SK-N-SH treated with all-trans-retinoic acid at 6 μM for 48 hours (cell line): Measurements from ENCODE around the gene UTP4.

ENCODE experiments used
- ATAC-seq: fragments of 200-7000 bp; cut with Tn5 transposase; 3 replicates; pipeline ENCODE4 v1.9.1; 2020; ENCODE audit warnings: mild to moderate bottlenecking, moderate library complexity
- ARNTL ChIP-seq: fragments of 450-650 bp; formaldehyde crosslinking; IDR thresholded peaks from 2 replicates; pipeline ENCODE4 v1.5.0; 2020; ENCODE audit warnings: low read depth, mild to moderate bottlenecking, moderate library complexity, borderline replicate concordance
- BACH2 ChIP-seq: fragments of 250-450 bp; sonication (Bioruptor Pico); IDR thresholded peaks from 2 replicates; pipeline ENCODE4 v1.9.0; 2021; ENCODE audit warnings: mild to moderate bottlenecking, borderline replicate concordance
- CSDC2 ChIP-seq: fragments of 250-450 bp; sonication (Bioruptor Pico); IDR thresholded peaks from 2 replicates; pipeline ENCODE4 v1.5.0; 2020; ENCODE audit warnings: mild to moderate bottlenecking, moderate library complexity
- ESRRG ChIP-seq: fragments of 250-450 bp; sonication (Bioruptor Pico); IDR thresholded peaks from 2 replicates; pipeline ENCODE4 v1.6.1; 2021; ENCODE audit warnings: mild to moderate bottlenecking
- GLIS3 ChIP-seq: fragments of 250-450 bp; sonication (Bioruptor Pico); IDR thresholded peaks from 2 replicates; pipeline ENCODE4 v1.5.0; 2020; ENCODE audit warnings: mild to moderate bottlenecking, moderate library complexity
- ISL1 ChIP-seq: fragments of 250-450 bp; sonication (Bioruptor Pico); IDR thresholded peaks from 2 replicates; pipeline ENCODE4 v2.1.2; 2022; ENCODE audit warnings: mild to moderate bottlenecking, moderate library complexity
- OSR1 ChIP-seq: fragments of 250-450 bp; sonication (Bioruptor Pico); IDR thresholded peaks from 2 replicates; pipeline ENCODE4 v1.8.0; 2022; ENCODE audit warnings: moderate library complexity, mild to moderate bottlenecking, inconsistent platforms
- PPARA ChIP-seq: fragments of 250-450 bp; sonication (Bioruptor Pico); IDR thresholded peaks from 2 replicates; pipeline ENCODE4 v1.5.0; 2020; ENCODE audit warnings: mild to moderate bottlenecking, borderline replicate concordance
- RARB ChIP-seq: fragments of 250-450 bp; sonication (Bioruptor Pico); IDR thresholded peaks from 2 replicates; pipeline ENCODE4 v1.8.0; 2021; ENCODE audit warnings: mild to moderate bottlenecking, moderate library complexity
- TOX ChIP-seq: fragments of 250-450 bp; sonication (Bioruptor Pico); IDR thresholded peaks from 2 replicates; pipeline ENCODE4 v1.8.0; 2021; ENCODE audit warnings: mild to moderate bottlenecking, moderate library complexity, borderline replicate concordance
- ZC3H10 ChIP-seq: fragments of 250-450 bp; sonication (Bioruptor Pico); IDR thresholded peaks from 2 replicates; pipeline ENCODE4 v1.5.1; 2021; ENCODE audit warnings: mild to moderate bottlenecking, moderate library complexity
- ZFP30 ChIP-seq: fragments of 450-650 bp; formaldehyde crosslinking; IDR thresholded peaks from 2 replicates; pipeline ENCODE4 v1.5.0; 2022; ENCODE audit warnings: mild to moderate bottlenecking, moderate library complexity
- ZNF565 ChIP-seq: fragments of 450-650 bp; formaldehyde crosslinking; conservative IDR thresholded peaks from 2 replicates; pipeline ENCODE4 v1.5.0; 2020; ENCODE audit warnings: low read depth, mild to moderate bottlenecking, moderate library complexity
- ZNF70 ChIP-seq: fragments of 450-650 bp; formaldehyde crosslinking; IDR thresholded peaks from 2 replicates; pipeline ENCODE4 v1.5.0; 2020; ENCODE audit warnings: mild to moderate bottlenecking, moderate library complexity
- ZNF8 ChIP-seq: fragments of 450-650 bp; formaldehyde crosslinking; IDR thresholded peaks from 2 replicates; pipeline ENCODE4 v1.5.0; 2020; ENCODE audit warnings: mild to moderate bottlenecking, moderate library complexity
- TF ChIP-seq, protein P1 (sequence below): fragments of 250-450 bp; sonication (Bioruptor Pico); IDR thresholded peaks from 2 replicates; pipeline ENCODE4 v1.5.1; 2021; ENCODE audit warnings: mild to moderate bottlenecking, moderate library complexity
- TF ChIP-seq, protein P2 (sequence below): fragments of 250-450 bp; sonication (Bioruptor Pico); IDR thresholded peaks from 2 replicates; pipeline ENCODE4 v1.8.0; 2021; ENCODE audit warnings: low read depth, mild to moderate bottlenecking, moderate library complexity, borderline replicate concordance
- TF ChIP-seq, protein P3 (sequence below): fragments of 250-450 bp; sonication (Bioruptor Pico); IDR thresholded peaks from 2 replicates; pipeline ENCODE4 v1.8.0; 2020; ENCODE audit warnings: mild to moderate bottlenecking, moderate library complexity, borderline replicate concordance
- TF ChIP-seq, protein P4 (sequence below): fragments of 250-450 bp; sonication (Bioruptor Pico); IDR thresholded peaks from 2 replicates; pipeline ENCODE4 v1.5.1; 2020; ENCODE audit warnings: low read depth, mild to moderate bottlenecking, moderate library complexity

The UTP4 gene

DNA sequence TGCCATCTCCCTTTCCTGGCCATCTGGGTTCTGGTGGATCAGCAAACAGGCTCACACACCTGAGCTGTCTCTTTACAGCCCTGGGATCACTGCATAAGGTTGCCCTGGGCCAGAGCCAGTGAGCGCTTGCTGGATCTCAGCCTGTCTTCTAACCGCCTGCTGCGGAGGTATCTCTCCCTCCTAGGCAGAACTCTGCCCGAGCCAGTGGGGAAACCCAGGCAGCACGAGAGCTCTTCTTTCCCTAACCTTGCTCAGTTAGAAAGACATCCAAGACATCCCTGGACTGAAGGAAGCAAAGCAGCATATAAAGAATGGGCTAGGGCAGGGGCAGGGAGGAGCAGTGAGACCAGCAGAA is 20.6 kb upstream of the UTP4 start:
- TF ChIP-seq GLIS3 = no peak
- ATAC-seq = no peak

DNA sequence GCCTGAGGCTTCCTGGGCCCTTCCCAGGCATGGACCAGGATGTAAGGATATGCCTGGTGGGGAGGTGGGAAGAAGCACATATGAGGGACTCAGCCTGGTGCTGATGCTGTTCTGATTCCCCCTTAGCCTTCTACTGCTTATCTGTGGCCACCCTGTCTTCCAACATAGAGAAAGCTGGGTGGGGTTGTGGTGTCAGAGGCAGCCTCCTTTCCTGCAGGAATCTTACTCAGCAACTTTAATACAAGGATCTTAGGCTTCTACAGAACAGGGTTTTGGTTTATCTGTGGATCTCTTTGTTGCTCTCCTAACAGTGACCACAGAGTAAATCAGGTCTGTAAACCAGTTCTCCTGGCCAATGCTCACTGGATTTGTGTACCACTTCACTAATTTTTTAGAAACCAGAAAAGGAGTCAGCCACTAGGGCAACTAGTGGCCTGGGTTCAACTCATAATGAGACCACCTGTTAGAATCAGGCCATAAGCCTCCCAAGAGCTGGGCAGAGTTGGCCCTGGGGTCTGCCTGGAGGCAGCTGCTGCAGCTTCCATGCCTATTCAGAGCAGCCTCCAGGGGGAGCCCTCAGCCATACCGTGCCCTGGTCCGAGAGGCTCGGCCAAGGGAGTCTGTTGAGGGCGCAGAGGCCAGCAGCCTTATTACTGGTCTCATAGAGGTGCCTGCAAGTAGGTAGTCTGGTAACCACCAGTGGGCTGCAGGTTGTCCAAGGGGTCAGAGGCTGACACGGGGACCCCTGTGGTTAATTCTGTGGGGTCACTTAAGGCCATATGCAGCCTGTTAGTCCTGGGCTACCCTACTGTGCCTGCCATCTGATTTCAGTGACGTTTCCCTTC is 19.9 kb upstream of the UTP4 start:
- ATAC-seq = peak; percentile 80
- TF ChIP-seq OSR1 (CRISPR knock-in tag) = no peak

DNA sequence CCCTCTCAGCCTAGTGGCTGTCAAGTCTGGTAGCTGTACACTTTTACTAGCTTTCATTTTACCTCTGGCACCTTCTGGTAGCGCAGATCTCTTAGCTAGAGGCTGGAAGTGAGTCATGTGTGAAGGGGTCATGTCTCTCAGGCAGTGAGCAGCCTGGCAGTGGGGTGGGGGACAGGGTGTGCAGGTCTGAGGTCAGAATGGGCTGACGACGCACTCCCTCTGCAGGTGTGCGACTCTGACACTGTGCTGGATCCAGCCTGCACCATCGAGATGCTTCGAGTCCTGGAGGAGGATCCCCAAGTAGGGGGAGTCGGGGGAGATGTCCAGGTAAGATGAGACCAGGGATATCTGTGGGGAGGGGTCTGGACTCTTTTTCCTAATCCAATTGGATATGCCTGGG is 19.2 kb upstream of the UTP4 start:
- TF ChIP-seq ZC3H10 (CRISPR knock-in tag) (no peak), RARB (CRISPR knock-in tag) (no peak), PPARA (no peak), ZNF70 (CRISPR knock-in tag) (no peak), ARNTL (CRISPR knock-in tag) (no peak), BACH2 (CRISPR knock-in tag) (no peak)
- TF ChIP-seq, protein P1, sequence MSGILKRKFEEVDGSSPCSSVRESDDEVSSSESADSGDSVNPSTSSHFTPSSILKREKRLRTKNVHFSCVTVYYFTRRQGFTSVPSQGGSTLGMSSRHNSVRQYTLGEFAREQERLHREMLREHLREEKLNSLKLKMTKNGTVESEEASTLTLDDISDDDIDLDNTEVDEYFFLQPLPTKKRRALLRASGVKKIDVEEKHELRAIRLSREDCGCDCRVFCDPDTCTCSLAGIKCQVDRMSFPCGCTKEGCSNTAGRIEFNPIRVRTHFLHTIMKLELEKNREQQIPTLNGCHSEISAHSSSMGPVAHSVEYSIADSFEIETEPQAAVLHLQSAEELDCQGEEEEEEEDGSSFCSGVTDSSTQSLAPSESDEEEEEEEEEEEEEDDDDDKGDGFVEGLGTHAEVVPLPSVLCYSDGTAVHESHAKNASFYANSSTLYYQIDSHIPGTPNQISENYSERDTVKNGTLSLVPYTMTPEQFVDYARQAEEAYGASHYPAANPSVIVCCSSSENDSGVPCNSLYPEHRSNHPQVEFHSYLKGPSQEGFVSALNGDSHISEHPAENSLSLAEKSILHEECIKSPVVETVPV = no peak
- no peak; the same call in 2 of the 3 replicates for ATAC-seq

DNA sequence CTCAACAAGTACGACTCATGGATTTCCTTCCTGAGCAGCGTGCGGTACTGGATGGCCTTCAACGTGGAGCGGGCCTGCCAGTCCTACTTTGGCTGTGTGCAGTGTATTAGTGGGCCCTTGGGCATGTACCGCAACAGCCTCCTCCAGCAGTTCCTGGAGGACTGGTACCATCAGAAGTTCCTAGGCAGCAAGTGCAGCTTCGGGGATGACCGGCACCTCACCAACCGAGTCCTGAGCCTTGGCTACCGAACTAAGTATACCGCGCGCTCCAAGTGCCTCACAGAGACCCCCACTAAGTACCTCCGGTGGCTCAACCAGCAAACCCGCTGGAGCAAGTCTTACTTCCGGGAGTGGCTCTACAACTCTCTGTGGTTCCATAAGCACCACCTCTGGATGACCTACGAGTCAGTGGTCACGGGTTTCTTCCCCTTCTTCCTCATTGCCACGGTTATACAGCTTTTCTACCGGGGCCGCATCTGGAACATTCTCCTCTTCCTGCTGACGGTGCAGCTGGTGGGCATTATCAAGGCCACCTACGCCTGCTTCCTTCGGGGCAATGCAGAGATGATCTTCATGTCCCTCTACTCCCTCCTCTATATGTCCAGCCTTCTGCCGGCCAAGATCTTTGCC is 18.0 kb upstream of the UTP4 start:
- TF ChIP-seq ESRRG (CRISPR knock-in tag) = no peak
- TF ChIP-seq, protein P2, sequence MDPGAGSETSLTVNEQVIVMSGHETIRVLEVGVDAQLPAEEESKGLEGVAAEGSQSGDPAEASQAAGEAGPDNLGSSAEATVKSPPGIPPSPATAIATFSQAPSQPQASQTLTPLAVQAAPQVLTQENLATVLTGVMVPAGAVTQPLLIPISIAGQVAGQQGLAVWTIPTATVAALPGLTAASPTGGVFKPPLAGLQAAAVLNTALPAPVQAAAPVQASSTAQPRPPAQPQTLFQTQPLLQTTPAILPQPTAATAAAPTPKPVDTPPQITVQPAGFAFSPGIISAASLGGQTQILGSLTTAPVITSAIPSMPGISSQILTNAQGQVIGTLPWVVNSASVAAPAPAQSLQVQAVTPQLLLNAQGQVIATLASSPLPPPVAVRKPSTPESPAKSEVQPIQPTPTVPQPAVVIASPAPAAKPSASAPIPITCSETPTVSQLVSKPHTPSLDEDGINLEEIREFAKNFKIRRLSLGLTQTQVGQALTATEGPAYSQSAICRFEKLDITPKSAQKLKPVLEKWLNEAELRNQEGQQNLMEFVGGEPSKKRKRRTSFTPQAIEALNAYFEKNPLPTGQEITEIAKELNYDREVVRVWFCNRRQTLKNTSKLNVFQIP (CRISPR knock-in tag) = no peak
- TF ChIP-seq ZNF70 (CRISPR knock-in tag) = no peak
- TF ChIP-seq ISL1 = no peak
- no peak for ATAC-seq

DNA sequence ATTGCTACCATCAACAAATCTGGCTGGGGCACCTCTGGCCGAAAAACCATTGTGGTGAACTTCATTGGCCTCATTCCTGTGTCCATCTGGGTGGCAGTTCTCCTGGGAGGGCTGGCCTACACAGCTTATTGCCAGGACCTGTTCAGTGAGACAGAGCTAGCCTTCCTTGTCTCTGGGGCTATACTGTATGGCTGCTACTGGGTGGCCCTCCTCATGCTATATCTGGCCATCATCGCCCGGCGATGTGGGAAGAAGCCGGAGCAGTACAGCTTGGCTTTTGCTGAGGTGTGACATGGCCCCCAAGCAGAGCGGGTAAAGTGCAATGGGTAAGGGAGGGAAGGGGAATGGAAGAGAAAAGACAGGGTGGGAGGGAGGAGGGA is 17.5 kb upstream of the UTP4 start:
- ATAC-seq = no peak
- TF ChIP-seq TOX (CRISPR knock-in tag) (no peak), CSDC2 (CRISPR knock-in tag) (no peak), ZNF565 (CRISPR knock-in tag) (no peak), PPARA (no peak), ZC3H10 (CRISPR knock-in tag) (no peak), ZFP30 (CRISPR knock-in tag) (no peak), GLIS3 (no peak), ZNF8 (no peak)
- TF ChIP-seq, protein P3, sequence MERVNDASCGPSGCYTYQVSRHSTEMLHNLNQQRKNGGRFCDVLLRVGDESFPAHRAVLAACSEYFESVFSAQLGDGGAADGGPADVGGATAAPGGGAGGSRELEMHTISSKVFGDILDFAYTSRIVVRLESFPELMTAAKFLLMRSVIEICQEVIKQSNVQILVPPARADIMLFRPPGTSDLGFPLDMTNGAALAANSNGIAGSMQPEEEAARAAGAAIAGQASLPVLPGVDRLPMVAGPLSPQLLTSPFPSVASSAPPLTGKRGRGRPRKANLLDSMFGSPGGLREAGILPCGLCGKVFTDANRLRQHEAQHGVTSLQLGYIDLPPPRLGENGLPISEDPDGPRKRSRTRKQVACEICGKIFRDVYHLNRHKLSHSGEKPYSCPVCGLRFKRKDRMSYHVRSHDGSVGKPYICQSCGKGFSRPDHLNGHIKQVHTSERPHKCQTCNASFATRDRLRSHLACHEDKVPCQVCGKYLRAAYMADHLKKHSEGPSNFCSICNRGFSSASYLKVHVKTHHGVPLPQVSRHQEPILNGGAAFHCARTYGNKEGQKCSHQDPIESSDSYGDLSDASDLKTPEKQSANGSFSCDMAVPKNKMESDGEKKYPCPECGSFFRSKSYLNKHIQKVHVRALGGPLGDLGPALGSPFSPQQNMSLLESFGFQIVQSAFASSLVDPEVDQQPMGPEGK = no peak
- TF ChIP-seq, protein P4, sequence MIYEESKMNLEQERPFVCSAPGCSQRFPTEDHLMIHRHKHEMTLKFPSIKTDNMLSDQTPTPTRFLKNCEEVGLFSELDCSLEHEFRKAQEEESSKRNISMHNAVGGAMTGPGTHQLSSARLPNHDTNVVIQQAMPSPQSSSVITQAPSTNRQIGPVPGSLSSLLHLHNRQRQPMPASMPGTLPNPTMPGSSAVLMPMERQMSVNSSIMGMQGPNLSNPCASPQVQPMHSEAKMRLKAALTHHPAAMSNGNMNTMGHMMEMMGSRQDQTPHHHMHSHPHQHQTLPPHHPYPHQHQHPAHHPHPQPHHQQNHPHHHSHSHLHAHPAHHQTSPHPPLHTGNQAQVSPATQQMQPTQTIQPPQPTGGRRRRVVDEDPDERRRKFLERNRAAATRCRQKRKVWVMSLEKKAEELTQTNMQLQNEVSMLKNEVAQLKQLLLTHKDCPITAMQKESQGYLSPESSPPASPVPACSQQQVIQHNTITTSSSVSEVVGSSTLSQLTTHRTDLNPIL (CRISPR knock-in tag) = no peak
- TF ChIP-seq, protein P2 (CRISPR knock-in tag) = no peak
